ENCODE data around the gene PIGA. TPM values are rescaled to one million over a fixed set of nuclear protein-coding genes. Genes with fewer than 3 reads are reported as not detected.

Gene PIGA
- polyA plus RNA-seq, 1 experiment = 2.8 TPM

DNA sequence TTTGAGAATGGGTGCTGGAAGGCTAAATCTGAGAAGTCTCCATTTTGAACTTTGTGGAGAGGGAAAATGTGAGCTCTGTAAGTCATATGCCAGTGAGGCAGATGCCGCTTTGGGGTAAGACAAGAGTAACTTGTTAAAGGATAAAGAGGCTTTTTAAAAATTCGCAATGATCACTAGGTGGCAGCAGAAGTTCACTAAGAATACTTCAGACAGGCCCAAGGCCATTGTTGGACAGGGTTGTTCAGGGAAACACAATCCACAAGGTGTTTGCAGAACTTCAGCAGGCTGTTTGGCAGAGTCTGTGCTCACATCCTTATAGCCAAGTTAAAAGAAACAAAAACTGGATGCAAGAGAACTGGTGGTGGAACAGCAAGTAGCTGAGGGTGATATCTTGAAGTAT is 13.7 kb upstream of the PIGA start:
- POLR2A ChIA-PET = no interaction called here
- CTCF ChIA-PET = interaction anchor here (0.6 to 11.7 kb wide), 18 partner anchors 9 to 332 kb away, joined by 3 to 172 read pairs (median 4); no protein-coding TSS in a partner anchor
- TF ChIP-seq, protein P1, sequence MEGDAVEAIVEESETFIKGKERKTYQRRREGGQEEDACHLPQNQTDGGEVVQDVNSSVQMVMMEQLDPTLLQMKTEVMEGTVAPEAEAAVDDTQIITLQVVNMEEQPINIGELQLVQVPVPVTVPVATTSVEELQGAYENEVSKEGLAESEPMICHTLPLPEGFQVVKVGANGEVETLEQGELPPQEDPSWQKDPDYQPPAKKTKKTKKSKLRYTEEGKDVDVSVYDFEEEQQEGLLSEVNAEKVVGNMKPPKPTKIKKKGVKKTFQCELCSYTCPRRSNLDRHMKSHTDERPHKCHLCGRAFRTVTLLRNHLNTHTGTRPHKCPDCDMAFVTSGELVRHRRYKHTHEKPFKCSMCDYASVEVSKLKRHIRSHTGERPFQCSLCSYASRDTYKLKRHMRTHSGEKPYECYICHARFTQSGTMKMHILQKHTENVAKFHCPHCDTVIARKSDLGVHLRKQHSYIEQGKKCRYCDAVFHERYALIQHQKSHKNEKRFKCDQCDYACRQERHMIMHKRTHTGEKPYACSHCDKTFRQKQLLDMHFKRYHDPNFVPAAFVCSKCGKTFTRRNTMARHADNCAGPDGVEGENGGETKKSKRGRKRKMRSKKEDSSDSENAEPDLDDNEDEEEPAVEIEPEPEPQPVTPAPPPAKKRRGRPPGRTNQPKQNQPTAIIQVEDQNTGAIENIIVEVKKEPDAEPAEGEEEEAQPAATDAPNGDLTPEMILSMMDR (IDR thresholded peaks at IDR 0.05; ENCODE audit: insufficient read depth, low read depth, low read length) = peak; percentile 45
- H3K27me3 ChIP-seq (ENCODE audit: control insufficient read depth, insufficient read depth, low read length) = no peaks in the 10 kb centered on the region; the same call in 1 of the 2 replicates
- no peak overlapping the region for H3K4me3 ChIP-seq (ENCODE audit: low read depth, low read length)
- DNase-seq (ENCODE audit: low read depth) = peak; percentile 15
- no peaks in the 10 kb centered on the region for H3K36me3 ChIP-seq (ENCODE audit: control insufficient read depth, insufficient read depth, low read length)

DNA sequence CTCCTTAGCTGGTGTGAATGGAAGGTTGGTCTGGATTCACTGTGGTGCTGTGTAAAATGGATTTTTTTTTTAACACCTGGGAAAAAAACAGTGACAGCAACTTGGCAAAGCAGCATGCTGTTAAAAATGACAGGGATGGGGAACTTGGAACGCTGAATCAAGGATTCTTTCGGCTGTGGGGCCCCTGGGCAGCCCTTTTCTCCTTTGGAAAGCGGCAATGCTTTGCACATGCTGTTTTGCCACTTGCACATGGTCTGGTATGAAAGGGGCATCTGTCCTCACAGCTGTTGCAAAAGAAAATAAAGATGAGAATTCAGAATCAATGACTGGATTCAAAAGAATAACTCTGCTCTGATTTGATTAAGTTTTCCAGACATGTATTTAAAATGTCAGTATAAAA is 10.7 kb upstream of the PIGA start:
- H3K36me3 ChIP-seq (ENCODE audit: control insufficient read depth, insufficient read depth, low read length) = no peaks in the 10 kb centered on the region
- CTCF ChIA-PET = interaction anchor here (11.7 kb wide), 1 partner anchor 123 kb away, joined by 172 read pairs; no protein-coding TSS in a partner anchor
- H3K27me3 ChIP-seq (ENCODE audit: control insufficient read depth, insufficient read depth, low read length) = no peaks in the 10 kb centered on the region; the same call in 1 of the 2 replicates
- no peak overlapping the region for H3K4me3 ChIP-seq (ENCODE audit: low read depth, low read length)
- no peak for DNase-seq (ENCODE audit: low read depth)
- TF ChIP-seq, protein P1 (IDR thresholded peaks at IDR 0.05; ENCODE audit: insufficient read depth, low read depth, low read length) = no peak
- POLR2A ChIA-PET = no interaction called here

DNA sequence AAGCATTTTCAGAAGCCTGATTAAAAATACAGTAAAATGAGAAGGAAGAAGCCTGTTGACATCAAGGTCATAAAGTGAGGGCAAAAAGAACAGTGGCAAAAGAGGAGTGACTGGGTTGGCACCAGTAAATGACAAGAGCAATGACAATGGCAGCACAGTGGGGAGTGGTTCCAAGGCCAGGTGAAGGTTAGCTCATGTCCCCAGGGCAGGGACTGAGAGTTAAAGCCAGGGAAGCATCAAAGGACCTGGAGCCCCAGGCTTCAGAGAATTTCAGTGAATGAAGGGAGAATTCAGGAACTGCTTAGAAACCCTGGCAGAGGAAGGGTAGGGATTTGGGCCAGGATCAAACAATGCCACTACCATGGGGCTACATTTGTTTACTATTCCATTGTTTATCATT is 8.8 kb upstream of the PIGA start:
- Histone ChIP-seq H3K36me3 (ENCODE audit: control insufficient read depth, insufficient read depth, low read length) (no peaks in the 10 kb centered on the region), H3K4me3 (ENCODE audit: low read depth, low read length) (no peak overlapping the region), H3K27me3 (ENCODE audit: control insufficient read depth, insufficient read depth, low read length) (no peaks in the 10 kb centered on the region; the same call in 1 of the 2 replicates)
- CTCF ChIA-PET = no interaction called here
- DNase-seq (ENCODE audit: low read depth) = no peak
- POLR2A ChIA-PET = no interaction called here
- TF ChIP-seq, protein P1 (IDR thresholded peaks at IDR 0.05; ENCODE audit: insufficient read depth, low read depth, low read length) = no peak

DNA sequence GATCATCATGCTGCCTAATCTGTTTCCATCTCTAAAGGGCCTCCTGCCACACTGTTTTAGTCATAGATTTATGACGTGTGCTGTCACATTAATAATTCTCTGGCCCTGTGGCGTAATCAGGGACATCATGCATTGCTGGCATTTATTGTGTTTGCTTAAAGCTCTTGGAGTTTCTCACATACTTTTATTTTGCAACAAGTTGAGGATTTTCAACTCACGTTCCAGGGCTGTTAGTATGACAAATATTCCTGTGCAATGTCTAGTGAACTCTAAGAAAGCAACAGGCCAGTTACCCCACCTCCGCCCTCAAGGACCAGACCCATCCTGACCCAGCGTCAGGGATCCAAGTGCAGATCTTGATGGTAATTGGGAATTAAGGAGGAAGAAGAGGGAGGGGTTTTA is 7.8 kb upstream of the PIGA start:
- ChIA-PET POLR2A (no interaction called here), CTCF (no interaction called here)
- Histone ChIP-seq H3K27me3 (ENCODE audit: control insufficient read depth, insufficient read depth, low read length) (no peaks in the 10 kb centered on the region; the same call in 1 of the 2 replicates), H3K36me3 (ENCODE audit: control insufficient read depth, insufficient read depth, low read length) (no peaks in the 10 kb centered on the region), H3K4me3 (ENCODE audit: low read depth, low read length) (no peak overlapping the region)
- TF ChIP-seq, protein P1 (IDR thresholded peaks at IDR 0.05; ENCODE audit: insufficient read depth, low read depth, low read length) = no peak
- peak; percentile 38 for DNase-seq (ENCODE audit: low read depth)

DNA sequence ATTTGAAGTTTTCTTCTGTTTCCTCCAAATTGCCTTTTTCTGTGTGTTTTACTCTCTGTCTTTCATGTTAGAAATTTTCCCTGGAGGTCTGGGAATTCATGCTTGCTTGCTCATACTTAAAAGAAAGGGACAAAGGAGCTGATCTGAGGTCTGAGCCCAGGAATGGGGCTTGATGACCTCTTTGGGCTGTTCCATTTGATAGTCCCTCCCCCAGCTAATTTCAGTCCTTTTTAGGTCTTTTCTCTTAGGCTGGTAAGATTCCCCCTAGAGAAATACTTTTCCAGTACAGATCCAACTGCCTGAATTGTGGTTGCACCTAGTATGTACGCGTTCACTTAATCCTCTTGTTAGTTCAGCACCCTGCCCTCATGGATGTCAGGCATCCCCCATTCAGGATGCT is 5.5 kb upstream of the PIGA start:
- Histone ChIP-seq H3K4me3 (ENCODE audit: low read depth, low read length) (no peak overlapping the region), H3K27me3 (ENCODE audit: control insufficient read depth, insufficient read depth, low read length) (no peaks in the 10 kb centered on the region; the same call in 1 of the 2 replicates), H3K36me3 (ENCODE audit: control insufficient read depth, insufficient read depth, low read length) (no peaks in the 10 kb centered on the region)
- CTCF ChIA-PET = interaction anchor here (0.7 kb wide), 1 partner anchor 127 kb away, joined by 3 read pairs; no protein-coding TSS in a partner anchor
- TF ChIP-seq, protein P1 (IDR thresholded peaks at IDR 0.05; ENCODE audit: insufficient read depth, low read depth, low read length) = no peak
- no peak for DNase-seq (ENCODE audit: low read depth)
- POLR2A ChIA-PET = no interaction called here

Data from BJ (cell line).